Occipital lobe (tissue), 2 donors: ENCODE measurements around the gene ZBTB33. TPM values are rescaled to one million over a fixed set of nuclear protein-coding genes. Genes with fewer than 3 reads are reported as not detected.

Experiments
- DNase-seq: peaks from one replicate; lab custom pipeline; 2025; lab: John Stamatoyannopoulos, UW
- total RNA-seq: library from RNA; depleted of rRNA; stranded (reverse); fragments of >200 nt; gene quantifications from one replicate; pipeline ENCODE4 v1.2.3, GENCODE V29; 2014

ZBTB33 gene
- total RNA-seq, 1 donor from 2014 or later: 50.5 TPM

DNA sequence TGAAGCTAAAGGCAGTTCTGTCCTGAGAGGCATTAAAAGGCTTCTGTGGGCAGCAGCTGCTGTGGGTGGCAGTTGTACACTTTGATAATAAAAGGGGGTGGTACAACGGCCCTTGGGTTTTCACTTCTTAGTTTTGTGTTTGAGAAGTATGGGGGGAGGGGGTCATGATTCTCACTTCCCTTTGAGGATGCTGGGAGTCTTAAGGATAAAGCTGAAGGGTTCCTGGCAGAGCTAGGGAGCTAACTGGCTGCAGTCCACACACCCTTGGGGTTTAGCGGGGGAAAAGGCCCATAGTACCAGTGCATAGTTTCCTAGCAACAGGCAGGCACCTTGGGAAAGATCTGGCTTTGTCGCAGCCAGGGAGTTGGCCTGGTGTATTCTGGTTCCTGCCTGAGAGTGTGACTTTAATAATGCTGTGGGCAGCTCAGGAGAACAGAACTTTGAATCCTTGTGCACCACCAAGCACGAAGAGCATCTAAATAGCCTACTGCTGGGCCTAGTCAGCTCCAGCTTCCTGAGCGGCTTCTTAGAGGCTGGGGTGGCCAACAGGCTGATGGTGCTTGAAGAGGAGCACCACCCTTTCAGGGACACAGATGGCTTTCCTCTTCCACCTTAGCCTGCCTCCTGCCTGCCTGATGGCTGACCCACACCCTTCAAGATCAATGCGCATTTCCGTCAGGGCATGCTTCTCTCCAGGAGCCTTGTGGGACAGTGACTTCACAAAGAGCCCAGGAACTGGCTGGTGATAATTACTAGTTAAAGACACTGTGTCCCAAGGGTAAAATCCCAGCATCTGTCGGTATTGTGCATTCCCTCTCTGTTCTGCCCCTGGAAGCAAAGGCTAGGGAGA is 12.5 kb downstream of the ZBTB33 start:
- no peak for DNase-seq

GRCh38 chrX:120264341-120264740 is 13.7 kb downstream of the ZBTB33 start:
- DNase-seq: no peak

- no peak for DNase-seq
Observed at GRCh38 chrX:120269373-120270035, 18.9 kb downstream of the ZBTB33 start.

DNA sequence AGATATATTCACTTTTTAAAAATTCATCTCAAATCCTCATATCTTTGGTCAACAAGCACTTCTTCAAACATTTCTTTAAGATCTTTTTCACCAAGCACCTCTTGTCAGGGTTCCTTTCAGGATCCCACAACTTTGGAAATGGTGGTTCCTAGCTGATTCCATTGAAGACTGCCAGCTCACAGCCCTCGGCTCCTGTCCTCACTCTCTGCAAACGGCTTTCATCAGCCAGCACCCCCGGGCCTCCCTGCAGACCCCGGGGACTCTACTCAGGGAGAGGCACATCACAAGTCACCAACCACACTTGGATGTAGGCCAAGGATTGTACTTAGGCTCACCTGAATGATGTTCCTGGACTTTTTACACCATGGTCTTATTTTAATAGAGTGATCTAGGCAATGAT is 20.0 kb downstream of the ZBTB33 start:
- no peak for DNase-seq

- DNase-seq: no peak
Observed at GRCh38 chrX:120271218-120271617, 20.6 kb downstream of the ZBTB33 start.

DNA sequence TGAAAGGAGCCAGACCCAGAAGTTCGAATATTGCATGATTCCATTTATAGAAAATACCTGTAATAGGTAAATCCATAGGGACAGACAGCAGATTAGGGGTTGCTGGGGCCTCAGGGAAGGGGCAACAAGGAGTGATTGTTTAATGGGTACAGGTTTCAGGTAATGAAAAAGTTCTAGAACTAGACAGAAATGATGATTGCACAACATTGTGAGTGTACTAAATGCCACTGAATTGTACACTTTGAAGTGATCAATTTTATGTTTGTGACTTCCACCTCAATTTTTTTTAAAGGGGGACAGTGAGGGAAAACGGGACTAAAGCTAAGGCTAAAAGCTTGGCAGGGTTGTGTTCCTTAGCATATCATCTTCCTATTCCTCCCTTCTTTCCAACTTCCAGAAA is 23.5 kb downstream of the ZBTB33 start:
- no peak for DNase-seq

GRCh38 chrX:120274958-120275357 is 24.3 kb downstream of the ZBTB33 start:
- no peak for DNase-seq

GRCh38 chrX:120281021-120281624 is 30.5 kb downstream of the ZBTB33 start:
- DNase-seq: no peak

DNA sequence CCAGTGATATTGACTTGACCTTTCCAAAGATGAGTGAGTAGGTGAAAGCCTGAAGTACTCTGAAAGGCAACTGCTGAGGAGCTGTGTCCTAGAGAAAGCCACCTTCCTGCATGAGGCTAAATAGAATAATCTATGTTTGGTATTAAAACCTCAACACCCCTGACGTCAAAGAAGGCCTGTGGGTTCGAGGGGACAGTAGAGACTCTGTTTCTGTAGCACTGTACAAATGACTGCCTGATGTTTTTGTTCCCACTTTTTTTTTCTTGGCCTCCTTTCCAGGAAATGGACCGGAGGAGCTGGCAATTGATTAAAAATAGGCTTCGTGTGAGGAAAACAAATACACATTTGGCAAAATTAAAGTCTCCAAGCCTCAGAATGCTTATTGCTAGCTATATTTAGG is 31.1 kb downstream of the ZBTB33 start:
- no peak for DNase-seq

DNA sequence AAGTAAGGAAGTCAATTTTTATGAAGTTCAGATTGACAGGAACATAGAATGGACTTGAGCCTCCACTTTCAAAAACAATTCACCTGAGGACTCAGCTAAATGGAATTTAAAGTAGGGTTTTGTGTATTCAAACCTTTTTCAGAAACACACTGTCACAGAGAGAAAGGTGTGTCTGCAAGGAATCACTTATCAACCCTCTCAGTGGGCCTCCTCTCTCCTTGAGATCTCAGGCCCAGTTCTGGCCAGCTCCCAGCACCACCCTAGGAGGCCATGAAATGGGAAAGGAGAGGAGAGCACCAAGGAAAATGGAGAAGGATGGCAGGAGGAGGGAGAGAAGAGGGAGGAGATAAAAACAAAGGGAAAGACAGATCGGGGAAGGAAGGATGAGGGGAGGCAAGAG is 32.1 kb downstream of the ZBTB33 start:
- DNase-seq: no peak

- no peak for DNase-seq
Observed at GRCh38 chrX:120286733-120287512, 36.3 kb downstream of the ZBTB33 start.

GRCh38 chrX:120287513-120288112 is 37.0 kb downstream of the ZBTB33 start:
- no peak for DNase-seq

GRCh38 chrX:120290107-120290506 is 39.5 kb downstream of the ZBTB33 start:
- DNase-seq: no peak

- DNase-seq: no peak
Observed at GRCh38 chrX:120291211-120291610, 40.6 kb downstream of the ZBTB33 start.

DNA sequence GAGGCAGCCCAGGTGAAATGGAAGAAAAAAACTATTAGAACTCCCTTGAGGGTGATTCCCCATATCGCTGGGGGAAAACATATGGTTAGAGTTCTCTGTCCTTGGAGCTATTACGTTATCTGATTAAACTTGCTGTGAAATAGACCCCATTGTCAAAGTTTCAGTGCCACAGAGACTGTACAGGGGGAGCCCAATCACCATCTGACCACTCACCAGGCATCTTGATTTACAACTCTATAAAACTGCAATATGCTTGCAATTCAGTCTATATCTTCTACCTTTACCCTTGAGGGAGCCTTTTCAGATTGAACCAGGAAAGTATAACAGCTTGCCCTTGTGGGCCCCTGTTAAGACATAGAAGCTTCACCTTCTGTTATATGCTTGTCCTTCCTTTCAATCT is 42.4 kb downstream of the ZBTB33 start:
- no peak for DNase-seq

DNA sequence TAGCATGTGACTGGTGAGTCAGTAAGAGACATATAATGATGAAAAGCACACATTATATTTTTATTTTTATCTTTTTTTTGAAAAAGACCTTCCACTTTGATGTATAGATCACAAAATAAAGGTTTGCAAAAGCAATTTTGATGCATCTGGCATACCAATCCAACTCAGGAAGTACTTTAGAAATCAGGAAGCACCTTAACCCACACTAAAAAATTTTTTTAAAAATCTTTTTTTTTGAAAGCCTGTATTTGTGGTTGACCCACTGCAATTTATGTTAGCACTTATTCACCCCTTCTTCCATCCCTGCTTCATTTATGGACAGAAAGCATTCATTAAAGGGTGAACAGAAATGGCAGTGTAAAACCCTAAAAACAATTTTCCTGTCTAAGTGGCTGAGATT is 44.0 kb downstream of the ZBTB33 start:
- DNase-seq: no peak

- DNase-seq: no peak
Observed at GRCh38 chrX:120297923-120298322, 47.3 kb downstream of the ZBTB33 start.

GRCh38 chrX:120299928-120300327 is 49.3 kb downstream of the ZBTB33 start:
- DNase-seq: no peak

DNA sequence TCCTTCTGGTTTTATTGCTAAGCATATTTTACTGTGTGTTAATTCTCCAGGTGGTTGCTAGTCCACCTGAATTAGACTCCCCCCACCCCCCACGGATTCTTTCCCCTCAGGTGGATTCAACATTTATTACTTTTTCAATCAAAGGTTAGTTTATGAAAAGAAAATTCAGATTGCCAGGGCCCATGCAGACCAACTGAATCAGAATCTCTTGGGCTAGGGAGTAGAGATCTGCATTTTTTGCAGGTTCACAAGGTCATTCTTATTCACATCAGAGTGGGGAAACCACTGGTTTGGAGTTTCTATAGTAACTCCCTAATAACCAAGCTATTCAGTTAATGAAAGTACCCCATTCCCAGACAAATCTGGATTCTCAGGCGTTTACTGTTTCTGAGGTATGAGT is 50.9 kb downstream of the ZBTB33 start:
- no peak for DNase-seq

DNA sequence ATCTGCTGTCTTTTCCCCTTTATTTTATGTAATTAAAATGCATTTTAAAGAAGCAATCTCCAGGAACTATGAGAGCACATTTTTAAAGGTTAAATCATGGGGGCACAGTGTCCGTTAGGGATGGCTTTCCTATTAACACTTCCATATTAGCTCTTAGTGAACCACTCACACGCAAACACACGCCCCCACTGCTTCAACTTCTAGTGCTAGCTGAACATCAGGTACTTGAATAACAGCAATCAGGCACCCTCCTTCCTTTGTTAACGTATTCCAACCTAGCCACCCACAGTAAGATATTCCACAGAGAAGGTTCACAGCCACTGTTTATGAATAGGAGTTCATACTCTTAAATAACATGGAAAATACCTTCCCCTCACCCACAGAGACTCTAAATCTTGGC is 51.3 kb downstream of the ZBTB33 start:
- no peak for DNase-seq

- no peak for DNase-seq
Observed at GRCh38 chrX:120302434-120302833, 51.8 kb downstream of the ZBTB33 start.
